Fibroblast of skin of right quadriceps (primary cell): ENCODE results near the gene ACTN1.
"Not testable (repeated sequence)": the region's sequence is repeated elsewhere in the genome, so short reads cannot be mapped to it uniquely, and the experiment has no call there.

Source experiments
- DNase-seq: peaks from one replicate; pipeline ENCODE4 v3.0.0-alpha.2; 2013

The ACTN1 gene

DNA sequence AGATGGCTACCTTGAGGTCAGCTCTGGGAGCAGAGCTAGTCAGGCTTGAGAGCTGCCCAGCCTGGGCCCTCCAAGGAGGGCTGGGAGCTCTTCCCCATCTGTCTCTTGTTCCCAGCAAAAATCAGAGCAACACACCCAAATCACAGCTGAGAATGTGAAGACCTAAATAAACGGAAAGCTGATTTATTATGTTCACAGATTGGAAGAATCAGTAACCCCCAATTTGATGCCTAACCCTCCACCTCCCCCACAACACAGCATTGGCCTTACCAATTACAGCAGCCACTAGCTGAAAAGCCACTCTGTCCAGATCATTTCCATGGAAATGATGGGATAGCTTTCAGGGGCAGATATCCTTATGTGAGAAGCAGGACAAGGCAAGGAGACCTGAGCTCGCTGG is 7.1 kb upstream of the ACTN1 start:
- DNase-seq, result no peak

DNA sequence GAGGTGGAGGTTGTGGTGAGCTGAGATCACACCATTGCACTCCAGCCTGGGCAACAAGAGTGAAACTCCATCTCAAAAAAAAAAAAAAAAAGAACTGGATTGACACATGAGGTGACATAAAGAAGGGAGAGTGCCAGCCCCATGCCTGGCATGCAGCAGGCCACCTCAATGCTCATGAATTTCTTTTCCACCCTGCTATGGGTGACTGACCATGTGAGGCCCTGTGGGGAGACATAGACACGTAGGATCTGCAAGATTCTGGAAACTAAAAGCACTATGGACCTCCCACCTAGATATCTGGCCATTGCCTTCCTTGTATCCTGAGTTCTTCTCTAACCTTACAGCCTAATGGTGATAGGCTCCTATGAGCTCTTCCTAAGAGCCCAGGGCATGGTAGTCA is 5.6 kb upstream of the ACTN1 start:
- no peak for DNase-seq

DNA sequence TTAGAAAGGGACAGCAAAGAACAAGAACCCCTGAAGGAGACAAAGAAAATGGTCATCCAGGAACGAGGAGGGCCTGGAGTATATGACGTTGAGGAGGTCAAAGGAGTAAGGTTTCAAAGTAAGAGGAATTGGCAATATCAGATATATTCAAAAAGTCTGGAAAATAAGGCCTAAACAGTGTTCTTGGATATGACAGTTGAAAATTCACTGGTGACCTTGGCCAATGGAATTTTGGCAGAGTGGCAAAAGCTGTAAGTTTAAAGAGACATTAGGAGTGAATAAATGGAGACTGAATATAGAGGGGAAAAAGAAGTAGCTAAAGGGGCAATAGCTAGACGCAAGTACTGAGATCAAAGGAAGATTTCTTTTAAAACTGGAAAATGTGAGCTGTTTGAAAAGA is 4.1 kb upstream of the ACTN1 start:
- DNase-seq, result no peak

DNA sequence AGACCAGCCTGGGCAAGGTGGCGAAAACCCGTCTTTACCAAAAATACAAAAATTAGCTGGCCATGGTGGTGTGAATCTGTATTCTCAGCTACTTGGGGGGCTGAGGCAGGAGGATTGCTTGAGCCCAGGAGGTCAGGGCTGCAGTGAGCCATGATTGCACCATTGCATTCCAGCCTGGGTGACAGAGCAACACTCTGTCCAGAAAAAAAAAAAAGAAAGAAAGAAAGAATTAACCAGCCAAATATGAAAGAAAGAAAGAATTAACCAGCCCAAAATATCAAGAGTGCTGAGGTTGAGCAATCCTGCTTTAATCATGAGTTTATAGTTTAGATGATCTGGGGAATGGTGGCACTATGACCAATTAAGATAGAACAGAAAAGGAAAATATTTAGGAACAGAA is 3.5 kb upstream of the ACTN1 start:
- peak; percentile 29 for DNase-seq

DNA sequence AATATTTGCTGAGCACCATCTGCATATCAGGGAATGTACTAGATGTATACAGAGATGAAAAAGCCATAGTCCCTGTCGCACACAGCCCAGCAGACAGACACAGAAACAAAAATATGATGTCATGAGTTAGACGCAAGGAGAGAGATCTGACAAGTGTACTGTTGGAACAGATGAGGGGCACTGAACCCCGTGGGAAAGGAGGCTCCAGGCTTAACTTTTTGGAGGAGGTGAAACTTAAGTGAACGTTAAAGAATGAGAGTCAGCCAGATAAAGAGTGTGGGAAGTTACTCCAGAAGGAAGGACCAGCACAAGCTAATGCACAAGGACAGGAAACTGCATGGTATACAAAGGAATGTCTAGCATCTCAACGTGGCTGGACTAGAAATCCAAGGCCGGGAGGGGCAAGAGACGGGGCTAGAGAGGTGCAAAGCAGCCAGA is 2.5 kb upstream of the ACTN1 start:
- peak; percentile 74 for DNase-seq

DNA sequence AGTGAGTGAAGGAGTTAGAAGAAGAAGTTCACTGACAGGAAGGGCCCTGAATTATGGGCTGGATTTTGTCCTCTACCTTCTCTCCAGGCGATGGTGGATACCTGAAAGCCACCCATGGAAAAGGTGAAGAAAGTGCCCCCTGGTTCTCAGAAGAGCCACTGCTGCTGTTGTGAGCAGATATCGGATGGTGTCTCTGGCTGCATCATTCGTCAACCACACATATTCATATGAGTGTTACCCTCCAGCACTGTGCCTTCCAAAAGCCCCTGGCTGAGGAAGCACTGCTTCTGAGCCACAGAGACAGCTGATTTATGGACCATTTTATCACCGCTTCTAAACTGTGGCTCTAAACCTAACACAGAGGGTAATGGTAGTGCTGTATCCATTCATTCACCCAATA is 2.0 kb upstream of the ACTN1 start:
- DNase-seq, result no peak

DNA sequence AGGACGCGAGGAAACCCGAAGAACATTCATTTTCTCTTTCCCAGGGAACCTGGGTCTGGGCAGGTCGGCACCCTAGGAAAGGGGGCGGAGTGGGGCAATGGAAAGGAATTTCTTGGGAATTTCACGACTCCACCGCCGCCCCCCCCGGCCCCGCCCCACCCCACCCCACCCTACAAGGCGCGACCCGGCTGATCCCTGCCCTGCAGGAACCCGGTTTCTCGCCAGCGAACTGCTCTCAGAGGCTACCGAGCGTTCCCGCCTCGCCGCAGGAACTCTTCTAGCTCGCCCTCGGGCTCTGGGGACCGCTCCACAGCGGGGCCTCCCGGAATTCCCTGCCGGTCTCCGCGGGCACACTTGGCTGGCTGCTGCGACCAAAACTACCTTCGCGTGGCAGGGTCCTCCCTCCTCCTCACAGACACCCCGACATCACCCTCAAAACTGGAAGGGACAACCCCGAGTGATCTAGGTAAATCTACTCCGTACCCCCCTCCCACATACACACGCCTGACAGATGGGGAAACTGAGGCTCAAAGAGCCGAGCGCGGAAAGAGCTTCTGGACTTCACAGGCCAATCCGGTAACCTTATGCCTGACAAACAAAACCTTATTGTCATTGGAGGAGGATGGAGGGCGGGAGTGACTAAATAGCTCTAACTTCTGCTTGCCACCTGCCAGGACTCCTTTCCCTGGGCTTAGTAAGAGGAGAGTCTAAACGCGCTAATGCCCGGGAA is 785 bp upstream of the ACTN1 start:
- DNase-seq, result peak; percentile 37

DNA sequence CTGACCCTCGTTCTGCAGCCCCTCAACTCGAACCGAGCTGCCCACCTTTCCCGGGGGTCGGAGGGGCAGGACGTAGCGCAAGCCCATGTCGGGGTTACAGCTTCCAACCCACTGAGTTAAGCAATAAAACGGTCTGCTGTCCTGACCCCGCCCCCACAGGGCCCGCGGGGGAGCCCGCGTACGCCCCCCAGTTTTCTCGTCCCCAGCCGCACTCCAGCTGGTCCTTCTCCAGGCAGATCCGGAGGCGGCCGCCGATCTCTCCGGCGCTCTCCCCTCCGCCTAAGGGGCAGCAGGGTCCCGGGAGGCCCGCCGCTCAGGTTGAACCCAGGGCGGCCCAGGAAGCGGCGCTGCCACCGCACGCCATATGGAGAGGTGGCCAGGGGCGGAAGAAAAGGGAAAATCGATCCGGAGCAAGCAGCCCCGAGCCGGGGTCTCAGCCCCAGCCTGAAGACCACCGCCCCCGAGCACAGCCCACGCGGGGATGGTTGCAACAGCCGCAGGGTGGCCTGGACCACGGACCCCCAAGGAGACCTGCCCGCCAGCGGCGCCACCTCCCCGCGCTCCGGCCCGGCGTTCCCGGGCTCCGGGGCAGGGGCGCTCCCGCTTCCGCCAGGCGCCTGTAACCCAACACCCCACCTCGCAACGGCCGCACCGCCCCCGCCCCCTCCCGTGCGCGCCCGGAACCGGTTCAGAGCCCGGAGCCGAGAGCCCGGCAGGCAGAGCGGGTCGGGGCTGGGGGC is 760 bp downstream of the ACTN1 start:
- peak; percentile 73 for DNase-seq

DNA sequence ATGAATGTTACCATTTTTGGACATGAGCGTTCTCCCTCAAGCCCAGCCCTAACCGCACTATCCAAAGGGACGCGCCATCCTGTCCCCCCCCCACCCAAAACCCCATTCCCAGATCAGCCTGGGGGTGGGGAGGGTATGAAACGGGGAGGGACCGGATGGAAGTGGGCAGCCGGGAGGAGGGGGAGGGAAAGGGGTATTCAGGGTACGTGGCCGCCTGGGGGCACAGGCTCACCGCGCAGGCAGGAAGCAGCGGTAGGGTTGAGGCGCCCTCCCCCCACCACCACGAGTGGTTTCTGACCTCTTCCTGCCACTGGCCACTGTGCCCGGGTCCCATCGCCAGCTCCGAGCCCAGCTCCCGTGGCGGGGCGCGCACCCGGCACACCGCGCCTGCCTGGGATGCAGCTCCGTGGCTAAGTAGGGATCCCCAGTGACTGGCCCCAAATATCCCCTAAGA is 1.4 kb downstream of the ACTN1 start:
- DNase-seq, result peak; percentile 99

DNA sequence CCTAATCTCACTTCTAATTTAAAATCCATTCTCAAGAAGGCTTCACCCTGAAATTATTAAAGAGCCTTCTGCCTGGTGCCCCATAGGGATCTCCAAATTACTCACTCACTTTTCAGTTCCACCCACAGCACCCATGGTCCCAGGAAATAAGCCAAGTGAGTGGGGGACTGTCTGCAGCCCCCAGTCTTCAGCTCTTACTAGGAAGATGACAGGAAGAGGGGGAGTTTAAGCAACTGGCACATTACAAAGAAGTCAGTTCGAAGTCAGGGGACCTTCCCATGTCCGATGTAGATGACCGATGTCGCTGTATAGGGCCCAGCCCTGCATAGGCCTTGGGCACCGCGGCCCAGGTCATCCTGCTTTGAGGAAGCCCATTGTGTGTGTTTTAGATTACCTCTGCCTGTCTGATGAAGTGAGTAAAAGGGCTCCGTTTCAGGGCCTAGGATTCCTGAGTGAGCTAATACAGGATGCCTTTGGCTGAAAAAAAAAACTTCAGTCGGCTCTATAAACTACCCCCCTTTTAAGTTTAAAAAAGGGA is 1.9 kb downstream of the ACTN1 start:
- DNase-seq, result no peak

DNA sequence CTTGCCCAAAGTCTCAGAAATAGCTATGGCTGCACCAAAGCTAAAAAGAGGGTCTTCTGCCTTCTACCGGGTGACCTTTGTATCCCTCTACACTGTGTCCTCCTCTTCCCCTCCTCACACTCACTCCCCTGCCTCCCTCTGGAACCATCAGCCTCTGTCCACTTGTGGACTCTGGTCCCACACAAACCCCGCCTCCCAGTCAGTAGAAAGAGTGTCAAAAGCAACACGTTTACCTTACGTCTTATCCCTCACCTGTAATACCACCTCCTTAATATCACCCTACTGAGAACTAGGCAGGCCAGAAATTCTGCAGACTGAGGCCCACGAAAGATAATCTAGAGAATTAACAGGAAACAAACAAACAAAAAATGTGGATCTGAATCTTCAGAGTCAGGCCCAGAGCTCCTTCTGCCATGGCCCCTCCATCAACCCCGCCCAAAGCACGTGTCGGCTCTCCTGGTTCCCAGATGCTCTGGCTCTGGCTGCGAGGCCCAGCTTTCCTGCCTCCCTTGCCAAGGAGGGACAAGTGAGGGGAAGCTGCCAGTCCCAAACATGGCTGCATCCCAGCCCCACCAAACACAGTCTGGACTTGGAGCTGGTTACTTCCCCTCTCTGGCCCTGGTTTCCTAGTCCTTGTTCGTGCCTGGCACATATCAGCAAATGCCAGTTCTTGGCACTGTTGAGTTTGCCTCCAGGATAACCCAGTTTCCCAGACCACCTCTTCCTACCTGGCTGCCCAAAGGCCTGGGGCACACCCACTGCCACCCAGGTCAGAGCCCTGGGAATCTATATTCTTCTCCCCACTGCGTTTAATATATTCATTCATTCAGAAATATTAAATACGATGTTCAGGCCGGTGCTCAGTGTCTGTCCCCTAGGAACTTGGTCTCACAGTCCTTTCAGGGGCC is 2.7 kb downstream of the ACTN1 start:
- peak; percentile 40 for DNase-seq

DNA sequence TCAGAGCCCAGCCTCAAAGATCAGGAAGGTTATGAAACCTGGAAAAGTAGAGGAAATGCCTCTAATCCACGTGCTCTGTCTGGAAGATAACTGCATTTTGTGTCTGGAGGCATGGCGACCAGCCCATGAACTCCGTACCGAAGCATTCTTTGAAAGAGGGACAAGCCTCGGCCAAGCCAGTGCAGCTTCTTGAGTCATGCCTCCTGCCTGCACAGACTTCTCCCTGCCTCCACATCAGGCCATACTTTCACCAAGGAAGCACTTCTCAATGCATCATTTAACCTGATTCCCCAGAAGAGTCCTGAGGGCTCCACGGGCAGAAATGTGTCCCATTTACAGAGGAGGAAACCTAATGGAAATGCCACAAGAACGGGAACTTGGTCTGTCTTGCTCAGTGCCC is 3.4 kb downstream of the ACTN1 start:
- DNase-seq, result peak; percentile 79

DNA sequence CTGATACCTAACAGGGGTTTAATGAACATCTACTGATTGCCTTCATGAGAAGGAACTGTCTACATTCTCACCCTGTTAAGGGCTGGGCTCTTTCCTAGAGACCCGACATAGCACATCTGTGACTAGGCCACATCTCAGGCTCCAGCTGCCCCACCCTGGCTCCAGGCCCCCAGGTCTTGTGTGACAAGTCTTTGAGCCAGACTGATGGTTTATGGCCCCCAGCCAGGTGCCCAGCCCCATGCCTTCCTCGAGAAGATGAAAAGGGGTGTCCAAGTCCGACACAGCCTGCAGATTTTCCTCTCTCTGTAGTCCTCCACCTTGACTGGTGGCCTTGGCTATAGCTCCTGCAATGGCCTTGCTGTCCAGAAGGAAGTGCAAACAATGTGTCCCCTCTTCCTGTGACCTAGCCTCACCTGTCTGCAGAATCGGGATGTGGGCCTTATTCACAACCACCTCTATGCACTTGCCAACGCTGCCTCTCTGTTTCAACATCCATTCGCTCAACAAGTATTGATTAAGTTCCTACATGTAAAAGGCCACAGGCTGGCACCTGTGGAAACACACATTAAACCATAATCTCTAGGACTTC is 4.2 kb downstream of the ACTN1 start:
- DNase-seq, result no peak

DNA sequence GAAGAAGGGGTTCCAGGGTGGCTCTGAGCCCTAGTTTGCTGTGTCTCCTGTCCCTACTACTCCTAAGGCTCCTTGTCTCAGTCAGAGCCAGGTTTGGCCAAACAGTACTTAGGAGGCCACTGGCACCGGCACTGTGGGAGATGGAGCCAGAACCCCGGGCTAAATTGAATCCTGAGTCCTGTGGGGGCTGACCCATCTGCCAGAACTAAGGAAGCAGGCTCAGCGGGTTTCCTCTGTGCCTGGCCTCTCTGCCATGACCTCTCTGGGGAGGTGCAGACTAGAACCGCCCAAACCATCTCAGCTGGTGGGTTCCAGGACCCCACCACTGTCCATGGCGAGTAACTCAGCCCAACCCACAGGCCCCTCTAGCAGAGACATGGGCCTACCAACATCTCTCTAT is 5.5 kb downstream of the ACTN1 start:
- no peak for DNase-seq

DNA sequence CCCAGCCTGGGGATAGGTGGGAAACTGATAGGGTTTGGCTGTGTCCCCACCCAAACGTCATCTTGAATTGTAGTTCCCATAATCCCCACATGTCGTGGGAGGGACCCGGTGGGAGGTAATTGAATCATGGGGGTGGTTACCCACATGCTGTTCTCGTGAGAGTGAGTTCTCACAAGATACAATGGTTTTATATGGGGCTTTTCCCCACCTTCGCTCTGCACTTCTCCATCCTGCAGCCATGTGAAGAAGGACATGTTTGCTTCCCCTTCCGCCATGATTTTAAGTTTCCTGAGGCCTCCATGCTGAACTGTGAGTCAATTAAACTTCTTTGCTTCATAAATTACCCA is 5.9 kb downstream of the ACTN1 start:
- not testable (repeated sequence) for DNase-seq

DNA sequence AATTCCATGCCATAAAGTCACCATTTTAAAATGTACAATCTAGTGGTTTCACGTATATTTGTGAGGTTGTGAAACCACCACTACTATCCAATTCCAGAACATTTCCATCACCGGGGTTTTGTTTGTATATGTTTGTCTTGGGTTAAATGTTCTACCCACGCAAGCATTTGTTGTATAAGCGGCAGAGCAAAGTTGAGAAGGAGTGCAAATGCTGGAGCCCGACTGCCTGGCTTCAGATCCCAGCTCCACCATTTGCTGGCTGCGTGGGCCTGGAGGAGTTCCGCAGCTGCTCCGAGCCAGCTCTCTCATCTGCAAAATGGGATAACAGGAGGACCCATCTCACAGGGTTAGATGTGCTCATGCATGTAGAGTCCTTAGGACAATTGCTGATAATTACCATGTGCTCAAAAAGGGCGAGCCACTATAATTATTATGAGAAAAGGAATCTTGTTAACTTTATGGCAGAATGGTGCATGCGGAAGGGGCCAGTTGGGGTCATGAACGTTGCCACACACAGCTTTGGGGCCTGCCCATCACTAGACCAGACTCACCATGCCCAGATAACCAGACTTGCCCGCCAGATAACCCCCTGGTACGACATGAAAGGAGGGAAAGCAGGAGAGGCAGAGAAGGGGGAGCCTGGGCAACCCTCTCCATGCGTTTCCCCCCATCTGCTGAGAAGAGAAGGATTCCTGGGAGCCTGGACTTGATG is 6.4 kb downstream of the ACTN1 start:
- DNase-seq, result no peak

DNA sequence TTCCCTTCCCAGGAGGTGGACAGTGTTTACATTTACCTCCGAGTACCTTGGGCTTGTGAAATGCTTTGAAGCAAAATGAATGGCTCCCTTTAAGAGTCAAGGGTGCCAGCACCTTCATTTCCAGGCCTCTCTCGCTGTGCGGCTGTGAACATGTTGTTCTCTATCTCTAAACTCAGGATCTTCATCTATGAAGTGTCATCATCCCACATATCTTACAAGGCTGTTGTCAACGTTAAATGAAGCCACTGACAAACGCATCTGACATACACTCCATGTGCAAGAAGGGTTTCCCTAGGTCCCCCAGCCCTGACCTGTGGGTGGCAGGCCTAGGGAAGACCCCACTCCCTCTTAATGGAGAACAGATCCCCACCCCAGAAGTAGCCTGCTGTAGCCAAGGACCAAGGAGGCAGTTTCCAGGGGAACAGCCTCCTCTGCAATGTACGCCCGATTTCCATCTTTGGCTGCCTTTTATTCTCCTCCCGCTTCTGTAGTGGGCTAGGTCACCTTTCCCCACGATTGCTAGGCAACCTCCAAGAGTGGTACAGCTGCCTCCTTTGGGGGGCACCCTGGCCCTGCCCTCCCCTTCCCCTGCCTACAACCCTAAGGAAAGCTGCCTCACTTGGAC is 7.6 kb downstream of the ACTN1 start:
- DNase-seq, result no peak

DNA sequence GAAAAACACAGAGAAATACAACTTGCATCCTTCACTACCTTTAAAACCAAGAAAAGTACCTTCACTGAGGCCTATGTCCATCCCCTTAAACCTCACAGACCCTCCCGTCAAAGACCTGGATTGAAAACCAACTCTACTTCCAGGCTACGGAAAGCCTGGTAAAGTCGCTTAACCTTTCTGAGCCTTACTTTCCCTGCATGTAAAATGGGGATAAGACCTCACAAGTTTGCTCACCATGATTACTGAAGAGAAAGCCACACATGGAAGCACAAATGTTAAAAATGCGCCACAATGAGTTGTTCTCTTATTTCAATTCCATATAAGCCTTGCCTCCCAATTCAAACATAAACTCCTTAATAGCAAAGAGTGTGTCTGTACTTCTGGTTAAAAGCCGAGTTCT is 8.4 kb downstream of the ACTN1 start:
- DNase-seq, result no peak

DNA sequence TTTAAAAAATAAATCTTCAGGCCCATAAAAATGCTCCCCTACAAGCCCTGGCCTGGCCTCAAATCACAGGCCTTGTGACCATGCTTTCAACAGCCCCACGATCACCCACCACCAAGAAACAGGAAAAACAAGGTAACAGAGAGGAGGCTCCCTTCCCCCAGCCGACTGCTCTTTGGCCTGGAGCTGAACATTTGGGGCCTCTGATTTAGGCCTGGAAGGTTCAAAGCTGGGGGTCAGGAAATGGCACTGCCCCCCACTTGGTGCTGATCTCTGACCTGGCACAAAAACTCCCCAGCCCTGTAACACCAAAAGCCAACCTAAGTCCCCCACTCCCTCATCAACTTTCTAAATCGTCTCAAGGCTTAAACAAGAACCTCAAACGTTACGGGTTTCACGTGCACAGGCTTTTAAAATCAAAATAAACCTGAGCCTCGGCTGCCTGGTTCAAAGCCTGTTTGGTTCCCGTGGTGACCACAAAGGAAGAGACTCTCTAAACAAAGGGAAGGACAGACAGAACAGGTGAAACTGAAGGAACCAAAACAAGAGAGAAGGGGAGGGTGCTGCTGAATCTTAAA is 9.0 kb downstream of the ACTN1 start:
- DNase-seq, result no peak

DNA sequence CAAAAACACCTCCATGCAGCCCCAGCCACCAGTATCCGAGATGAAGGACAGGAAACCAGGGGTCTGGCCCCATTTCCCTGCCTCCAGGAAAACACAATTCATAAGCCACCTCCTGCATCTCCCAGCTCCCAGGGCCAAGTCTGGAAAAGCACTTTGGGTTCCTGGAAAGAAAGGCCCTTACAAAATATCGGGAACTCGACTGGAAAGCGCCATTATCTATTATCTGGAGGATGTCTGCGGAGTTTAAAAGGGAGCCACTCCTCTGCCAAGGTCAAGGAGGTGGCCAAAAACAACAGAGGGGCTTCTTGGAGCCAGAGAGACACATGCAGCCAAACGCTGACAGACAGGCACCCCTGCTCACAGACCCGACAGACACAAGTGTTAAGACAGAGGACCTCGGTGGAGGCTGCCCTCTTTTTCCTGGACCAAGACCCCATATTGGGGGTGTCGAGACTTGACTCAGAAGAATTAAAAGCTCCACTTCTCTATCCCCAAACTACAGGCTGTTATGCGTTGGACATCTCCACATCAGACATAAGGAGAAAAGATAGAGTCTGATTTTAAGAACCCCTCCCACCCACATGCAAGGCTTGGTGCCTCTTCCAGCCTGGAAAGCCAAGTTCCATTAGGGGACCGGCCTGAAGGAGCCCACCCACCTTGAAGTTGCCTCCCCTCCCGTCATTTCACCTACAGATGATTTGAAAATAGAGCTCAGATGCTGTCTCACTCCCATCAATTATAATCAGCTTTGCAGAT is 9.6 kb downstream of the ACTN1 start:
- no peak for DNase-seq

DNA sequence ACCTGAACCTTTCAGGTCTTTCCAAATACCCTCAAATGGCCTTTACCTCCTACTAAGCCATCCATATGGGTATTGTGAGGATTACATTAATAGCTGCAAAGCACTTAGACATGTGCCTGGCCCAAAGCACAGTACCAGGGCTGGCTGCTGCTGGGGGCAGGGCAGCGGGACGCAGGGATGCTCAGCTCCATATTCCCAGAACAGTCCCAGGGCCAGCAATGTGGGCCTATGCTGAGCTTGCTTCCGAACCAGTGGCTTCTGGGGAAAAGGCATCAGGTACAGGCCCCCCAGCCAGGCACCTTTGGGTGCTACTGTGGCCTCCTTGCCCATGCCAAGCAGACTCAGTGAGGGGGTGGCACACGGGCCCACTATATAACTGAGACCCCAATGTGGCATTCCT is 10.4 kb downstream of the ACTN1 start:
- DNase-seq, result no peak
